Right atrium auricular region (tissue), 2 donors: ENCODE measurements around the gene GNG7. TPM values are rescaled to one million over a fixed set of nuclear protein-coding genes. Genes with fewer than 3 reads are reported as not detected.

ENCODE experiments used
- DNase-seq: peaks from one replicate; pipeline ENCODE4 v3.0.0-alpha.2; 2019; ENCODE audit warnings: low spot score
- H3K27ac ChIP-seq, 2 donors: fragments of 200-600 bp; sonication (generic); 1 replicate in 1 of 2; 2 replicates in 1 of 2; pipeline ENCODE4 v1.5.1; 2016 to 2019
- H3K27me3 ChIP-seq, 2 donors: fragments of 200-600 bp; sonication (generic); one replicate each; pipeline versions ENCODE4 v1.5.1 to v1.6.0; 2017 to 2019
- H3K36me3 ChIP-seq: fragments of 200-600 bp; sonication (generic); one replicate; pipeline ENCODE4 v1.5.1; 2016
- H3K4me1 ChIP-seq, 2 donors: fragments of 200-600 bp; sonication (generic); one replicate each; pipeline versions ENCODE4 v1.5.1 to v1.6.0; 2017 to 2019
- H3K4me3 ChIP-seq, 2 donors: fragments of 200-600 bp; sonication (generic); 1 replicate in 1 of 2; 2 replicates in 1 of 2; pipeline ENCODE4 v1.5.1; 2017 to 2019; ENCODE audit warnings: mild to moderate bottlenecking in 1 of 2, moderate library complexity in 1 of 2
- H3K9me3 ChIP-seq, 2 donors: fragments of 200-600 bp; sonication (generic); one replicate each; pipeline ENCODE4 v1.5.1; 2019
- CTCF ChIP-seq, 2 donors: fragments of 200-600 bp; sonication (generic); IDR thresholded peaks; one replicate each; pipeline ENCODE4 v1.5.1; 2019; ENCODE audit warnings: antibody characterized with exemption in 2 of 2
- total RNA-seq, 2 donors: library from RNA; depleted of rRNA; stranded (reverse); fragments of >200 nt; gene quantifications; one replicate each; pipeline ENCODE4 v1.1.0, GENCODE V29; 2016

GNG7 gene
- total RNA-seq, 2 donors from 2014 or later, result 18.0 to 22.8 TPM

DNA sequence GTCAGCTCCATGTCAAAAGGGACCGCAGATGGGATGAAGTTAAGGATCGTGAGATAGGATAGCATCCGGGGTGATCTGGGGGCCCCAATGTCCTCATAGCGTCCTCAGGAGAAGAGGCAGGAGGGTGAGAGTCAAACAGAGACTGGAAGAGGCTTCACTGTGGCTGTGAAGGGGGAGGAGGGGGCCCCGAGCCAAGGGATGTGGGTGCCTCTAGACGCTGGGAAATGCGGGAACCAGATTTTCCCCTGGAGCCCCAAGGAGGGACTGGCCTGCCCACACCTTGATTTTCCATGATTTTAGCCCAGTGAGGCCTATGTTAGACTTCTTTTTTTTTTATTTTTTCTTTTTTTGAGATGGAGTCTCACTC, 61.2 kb downstream of the GNG7 start:
- Histone ChIP-seq H3K9me3 (no peaks in the 10 kb centered on the region), H3K27me3 (no peaks in the 10 kb centered on the region), H3K4me1 (peaks cover 0 to 17% of the 10 kb centered on the region in 2 donors), H3K27ac (no peak overlapping the region), H3K4me3 (no peak overlapping the region), H3K36me3 (no peaks in the 10 kb centered on the region)
- no peak for DNase-seq
- TF ChIP-seq CTCF (IDR thresholded peaks at IDR 0.05), result no peak

- Histone ChIP-seq H3K27ac (no peak overlapping the region), H3K4me1 (peaks cover 0 to 23% of the 10 kb centered on the region in 2 donors), H3K36me3 (no peaks in the 10 kb centered on the region), H3K9me3 (no peaks in the 10 kb centered on the region), H3K27me3 (no peaks in the 10 kb centered on the region), H3K4me3 (no peak overlapping the region)
- no peak for DNase-seq
- no peak for TF ChIP-seq CTCF (IDR thresholded peaks at IDR 0.05)
These were observed 61.7 kb downstream of the GNG7 start for GRCh38 chr19:2640563-2641331.

DNA sequence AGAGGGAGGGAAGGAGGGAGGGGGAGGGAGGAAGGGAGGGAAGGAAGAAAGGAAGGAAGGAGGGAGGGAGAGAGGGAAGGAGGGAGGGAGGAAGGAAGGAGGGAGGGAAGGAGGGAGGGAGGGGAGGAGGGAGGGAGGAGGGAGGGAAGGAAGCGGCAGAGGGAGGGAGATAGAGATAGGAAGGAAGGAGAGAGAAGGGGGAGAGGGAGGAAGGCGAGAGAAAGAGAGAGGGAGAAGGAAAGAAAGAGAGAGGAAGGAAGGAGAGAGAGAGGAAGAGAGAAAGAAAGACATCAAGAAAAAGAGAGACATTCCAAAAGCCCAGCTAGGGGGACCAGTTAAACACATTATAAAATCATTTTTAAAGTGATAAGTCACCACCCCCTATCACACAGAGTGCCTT, 62.5 kb downstream of the GNG7 start:
- H3K4me1 ChIP-seq, result peaks cover 0 to 31% of the 10 kb centered on the region in 2 donors
- DNase-seq, result no peak
- H3K27me3 ChIP-seq, result no peaks in the 10 kb centered on the region
- H3K4me3 ChIP-seq, result no peak overlapping the region
- no peak overlapping the region for H3K27ac ChIP-seq
- H3K9me3 ChIP-seq, result no peaks in the 10 kb centered on the region
- H3K36me3 ChIP-seq, result no peaks in the 10 kb centered on the region
- TF ChIP-seq CTCF (IDR thresholded peaks at IDR 0.05), result no peak

DNA sequence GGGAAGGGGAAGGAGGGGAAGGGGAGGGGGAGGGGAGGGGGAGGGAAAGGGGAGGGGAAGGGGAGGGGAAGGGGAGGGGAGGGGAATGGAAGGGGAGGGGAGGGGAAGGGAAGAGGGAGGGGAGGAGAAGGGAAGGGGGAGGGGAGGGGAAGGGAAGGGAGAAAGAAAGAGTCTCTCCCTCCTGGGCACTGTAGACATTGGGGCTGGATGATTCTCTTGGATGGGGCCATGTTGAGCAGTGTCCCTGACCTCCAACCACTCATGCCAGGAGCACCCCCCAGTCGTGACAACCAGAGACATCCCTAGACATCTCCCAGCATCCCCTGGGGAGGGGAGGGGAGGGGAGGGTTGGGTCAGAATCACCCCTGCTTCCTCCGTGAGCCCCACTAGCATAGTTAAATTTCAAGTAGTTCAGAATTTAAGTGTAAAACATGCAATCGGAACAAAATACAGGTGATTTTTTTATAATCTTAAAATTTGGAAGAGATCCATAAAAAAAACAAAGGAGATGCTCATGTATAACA, 64.0 kb downstream of the GNG7 start:
- H3K9me3 ChIP-seq, result no peaks in the 10 kb centered on the region
- H3K27me3 ChIP-seq, result no peaks in the 10 kb centered on the region
- no peak for TF ChIP-seq CTCF (IDR thresholded peaks at IDR 0.05)
- peaks cover 0 to 42% of the 10 kb centered on the region in 2 donors for H3K4me1 ChIP-seq
- H3K4me3 ChIP-seq, result no peak overlapping the region
- DNase-seq, result no peak
- no peak overlapping the region for H3K27ac ChIP-seq
- no peaks in the 10 kb centered on the region for H3K36me3 ChIP-seq

DNA sequence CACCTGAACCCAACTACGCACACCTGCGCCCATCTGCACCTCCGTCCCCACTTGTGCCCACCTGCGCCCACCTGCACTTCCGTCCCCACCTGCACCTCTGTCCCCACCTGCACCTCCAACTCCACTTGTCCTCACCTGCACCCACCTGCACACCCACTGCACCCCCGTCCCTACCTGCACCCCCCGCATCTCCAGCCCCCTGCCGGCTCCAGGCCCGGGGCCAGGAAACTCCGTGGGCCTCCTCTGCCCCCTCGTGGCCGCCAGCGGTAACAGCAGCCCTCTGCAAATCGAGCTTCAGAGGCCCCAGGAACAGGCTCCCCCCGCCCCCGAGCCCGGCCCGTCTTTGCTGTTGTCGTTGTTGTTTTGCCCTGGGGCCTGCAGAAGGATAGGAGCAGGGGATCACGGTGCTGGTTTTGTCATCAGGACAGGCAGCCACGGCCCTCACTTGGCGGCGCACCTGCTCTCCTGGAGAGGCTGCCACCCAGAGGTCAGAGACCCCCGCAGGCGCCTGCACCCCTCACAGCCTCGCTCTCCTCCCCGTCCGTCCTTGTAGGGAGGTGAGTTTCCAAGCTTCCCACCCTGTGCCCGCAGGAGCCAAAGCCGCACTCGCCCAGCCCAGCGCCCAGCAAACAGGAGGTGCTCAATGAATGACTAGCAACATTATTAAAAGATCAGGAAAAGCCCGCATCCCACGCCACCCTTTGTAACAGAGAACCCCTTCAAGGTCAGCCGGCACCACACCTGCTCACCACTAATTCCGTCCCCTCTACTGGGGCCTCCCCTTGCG, 65.4 kb downstream of the GNG7 start:
- DNase-seq, result no peak
- peaks cover 0 to 42% of the 10 kb centered on the region in 2 donors for H3K4me1 ChIP-seq
- H3K27me3 ChIP-seq, result no peaks in the 10 kb centered on the region
- H3K4me3 ChIP-seq, result no peak overlapping the region
- no peaks in the 10 kb centered on the region for H3K36me3 ChIP-seq
- TF ChIP-seq CTCF (IDR thresholded peaks at IDR 0.05), result peak; percentile 96
- H3K9me3 ChIP-seq, result no peaks in the 10 kb centered on the region
- H3K27ac ChIP-seq, result peak overlapping the region in 1 of 2 donors; percentile 89
